Neuronal stem cell (in vitro differentiated cells): ENCODE data around the gene RANBP17.
A peak's percentile ranks its signal among the peaks of the same experiment; 100 is the strongest.

Experiments
- DNase-seq: peaks from one replicate; pipeline ENCODE4 v3.0.0-alpha.2; 2013; ENCODE audit warnings: low spot score
- H2AFZ ChIP-seq: one replicate; pipeline ENCODE4 v1.6.1; 2013; ENCODE audit warnings: mild to moderate bottlenecking, low read length, inconsistent platforms
- H2AK5ac ChIP-seq: 2 replicates; pipeline ENCODE4 v1.6.1; 2013; ENCODE audit warnings: low read depth, mild to moderate bottlenecking, inconsistent platforms, low read length, moderate library complexity, mixed read lengths
- H2BK120ac ChIP-seq: 2 replicates; pipeline ENCODE4 v1.6.1; 2013; ENCODE audit warnings: low read depth, mild to moderate bottlenecking, inconsistent platforms, low read length, moderate library complexity, mixed read lengths
- H2BK12ac ChIP-seq: one replicate; pipeline ENCODE4 v1.6.1; 2013; ENCODE audit warnings: low read length, inconsistent platforms
- H2BK15ac ChIP-seq: 2 replicates; pipeline ENCODE4 v1.6.1; 2013; ENCODE audit warnings: mild to moderate bottlenecking, low read length, inconsistent platforms, mixed read lengths
- H2BK5ac ChIP-seq: one replicate; pipeline ENCODE4 v1.6.1; 2013; ENCODE audit warnings: inconsistent platforms, mild to moderate bottlenecking, low read length, moderate library complexity
- H3K14ac ChIP-seq: one replicate; pipeline ENCODE4 v1.6.1; 2013; ENCODE audit warnings: low read length, inconsistent platforms
- H3K18ac ChIP-seq: 2 replicates; pipeline ENCODE4 v1.6.1; 2013; ENCODE audit warnings: low read length, inconsistent platforms
- H3K23ac ChIP-seq: 2 replicates; pipeline ENCODE4 v1.6.1; 2013; ENCODE audit warnings: low read depth, mild to moderate bottlenecking, mixed read lengths, low read length, inconsistent platforms; ENCODE audit not compliant: poor library complexity
- H3K27ac ChIP-seq: replicated peaks from 3 replicates; pipeline ENCODE4 v1.5.1; 2013; ENCODE audit warnings: low read length, inconsistent platforms
- H3K27me3 ChIP-seq, 3 experiments: 2 replicates each; pipeline ENCODE4 v1.6.1; 2013; ENCODE audit warnings: low read length in 3 of 3, mild to moderate bottlenecking in 2 of 3, inconsistent platforms in 1 of 3, low read depth in 1 of 3, mixed read lengths in 1 of 3, moderate library complexity in 1 of 3; ENCODE audit not compliant: control insufficient read depth in 3 of 3, insufficient read depth in 3 of 3
- H3K36me3 ChIP-seq, 2 donors: replicated peaks in 1 of 2; 2 replicates each; pipeline ENCODE4 v1.6.1; 2013; ENCODE audit warnings: low read length in 2 of 2; ENCODE audit not compliant: control insufficient read depth in 2 of 2, insufficient read depth in 2 of 2
- H3K4ac ChIP-seq: 2 replicates; pipeline ENCODE4 v1.6.1; 2013; ENCODE audit warnings: inconsistent platforms, mild to moderate bottlenecking, low read length, moderate library complexity
- H3K4me1 ChIP-seq, 2 donors: 1 replicate in 1 of 2; 2 replicates in 1 of 2; pipeline ENCODE4 v1.6.1; 2013; ENCODE audit warnings: low read length in 2 of 2, low read depth in 1 of 2; ENCODE audit not compliant: control insufficient read depth in 2 of 2, insufficient read depth in 1 of 2
- H3K4me2 ChIP-seq: one replicate; pipeline ENCODE4 v1.6.1; 2013; ENCODE audit warnings: mild to moderate bottlenecking, low read length, inconsistent platforms; ENCODE audit not compliant: insufficient read depth, poor library complexity, severe bottlenecking
- H3K4me3 ChIP-seq, 2 donors: 2 replicates each; pipeline ENCODE4 v1.5.1; 2013; ENCODE audit warnings: low read length in 2 of 2, mild to moderate bottlenecking in 2 of 2, inconsistent platforms in 1 of 2, moderate library complexity in 1 of 2
- H3K79me1 ChIP-seq: one replicate; pipeline ENCODE4 v1.6.1; 2013; ENCODE audit warnings: low read depth, mild to moderate bottlenecking, inconsistent platforms, low read length, moderate library complexity
- H3K9ac ChIP-seq: one replicate; pipeline ENCODE4 v1.6.1; 2013; ENCODE audit warnings: mild to moderate bottlenecking, low read depth, low read length, inconsistent platforms; ENCODE audit not compliant: poor library complexity
- H3K9me3 ChIP-seq, 2 donors: replicated peaks in 1 of 2; 2 replicates each; pipeline versions ENCODE3 to v1.6.1; 2013; ENCODE audit warnings: low read length in 2 of 2, mild to moderate bottlenecking in 2 of 2, inconsistent platforms in 1 of 2, low read depth in 1 of 2, mixed read lengths in 1 of 2, moderate library complexity in 1 of 2; ENCODE audit not compliant: control insufficient read depth in 2 of 2, insufficient read depth in 1 of 2
- H4K8ac ChIP-seq: one replicate; pipeline ENCODE4 v1.6.1; 2013; ENCODE audit warnings: low read depth, mild to moderate bottlenecking, inconsistent platforms, low read length, moderate library complexity
- H4K91ac ChIP-seq: one replicate; pipeline ENCODE4 v1.6.1; 2013; ENCODE audit warnings: low read length, low read depth, mild to moderate bottlenecking, inconsistent platforms; ENCODE audit not compliant: poor library complexity
- WGBS, 2 donors: extraction: QIAGEN DNeasy Blood & Tissue Kit; methylation state at CpG; one replicate each; pipeline ENCODE4 v1.1.7; 2013; ENCODE audit warnings: missing lambda C conversion rate in 2 of 2, mixed read lengths in 1 of 2; ENCODE audit not compliant: insufficient read length in 2 of 2, insufficient replicate concordance in 1 of 2; ENCODE audit errors: extremely low coverage in 2 of 2; 5-methylcytosine and 5-hydroxymethylcytosine counted together

Gene RANBP17

DNA sequence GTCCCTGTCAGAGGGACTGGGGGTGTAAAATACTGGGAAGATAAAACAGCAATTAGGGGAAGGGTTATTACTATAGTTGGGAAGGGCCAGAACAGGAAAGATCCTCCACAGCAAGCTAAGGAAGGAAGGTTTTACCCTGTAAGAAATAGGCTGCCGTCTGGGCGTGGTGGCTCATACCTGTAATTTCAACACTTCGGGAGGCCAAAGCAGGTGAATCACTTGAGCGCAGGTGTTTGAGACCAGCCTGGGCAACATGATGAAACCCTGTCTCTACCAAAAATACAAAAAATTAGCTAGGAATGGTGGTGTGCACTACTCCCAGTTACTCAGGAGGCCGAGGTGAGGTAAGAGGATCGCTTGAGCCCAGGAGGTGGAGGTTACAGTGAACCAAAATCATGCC is 282.1 kb downstream of the RANBP17 start:
- H3K4me1 ChIP-seq: peaks cover 0 to 3% of the 10 kb centered on the region in 2 donors
- no peak overlapping the region for H3K4me3 ChIP-seq
- no peak overlapping the region for H2BK5ac ChIP-seq
- no peaks in the 10 kb centered on the region for H3K9me3 ChIP-seq
- no peak for DNase-seq
- no peak overlapping the region for H3K9ac ChIP-seq
- H3K14ac ChIP-seq: no peak overlapping the region
- no peak overlapping the region for H2BK12ac ChIP-seq
- no peak overlapping the region for H2BK15ac ChIP-seq
- H2AFZ ChIP-seq: no peak overlapping the region
- no CpG with 5 or more reads among the region's 6 CpGs for WGBS, 2 donors
- H2AK5ac ChIP-seq: no peak overlapping the region
- H4K8ac ChIP-seq: no peak overlapping the region
- no peaks in the 10 kb centered on the region for H3K27me3 ChIP-seq
- H3K36me3 ChIP-seq: no peaks in the 10 kb centered on the region
- H3K23ac ChIP-seq: no peak overlapping the region
- no peak overlapping the region for H3K4ac ChIP-seq
- no peaks in the 10 kb centered on the region for H3K79me1 ChIP-seq
- H3K4me2 ChIP-seq: no peak overlapping the region
- H4K91ac ChIP-seq: no peak overlapping the region
- H3K27ac ChIP-seq: no peak overlapping the region
- H2BK120ac ChIP-seq: no peak overlapping the region
- no peak overlapping the region for H3K18ac ChIP-seq

DNA sequence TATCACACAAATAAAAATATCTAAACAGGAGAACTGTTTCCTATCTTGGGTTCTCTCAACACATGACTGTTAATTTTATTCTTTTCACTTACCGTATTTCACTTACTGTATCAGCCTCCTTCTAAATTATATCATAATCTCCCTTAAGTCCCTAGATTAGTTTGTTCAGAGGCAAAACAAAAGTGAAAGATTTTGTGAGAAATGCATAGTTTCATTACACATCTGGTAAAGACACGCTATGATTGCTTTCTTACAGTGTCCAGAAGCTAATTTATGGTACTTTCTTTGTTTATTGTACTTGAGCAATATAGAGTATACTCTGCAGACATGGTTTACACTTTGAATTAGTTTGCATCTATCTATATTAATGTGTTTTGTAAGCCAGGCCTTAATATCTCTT is 287.5 kb downstream of the RANBP17 start:
- peaks cover 7 to 10% of the 10 kb centered on the region in 2 donors for H3K4me1 ChIP-seq
- H2BK12ac ChIP-seq: no peak overlapping the region
- H4K8ac ChIP-seq: no peak overlapping the region
- H3K4me2 ChIP-seq: no peak overlapping the region
- H3K9me3 ChIP-seq: no peaks in the 10 kb centered on the region
- no peak overlapping the region for H3K14ac ChIP-seq
- H2AK5ac ChIP-seq: no peak overlapping the region
- H3K27ac ChIP-seq: no peak overlapping the region
- no peaks in the 10 kb centered on the region for H3K79me1 ChIP-seq
- H3K36me3 ChIP-seq: no peaks in the 10 kb centered on the region
- H3K27me3 ChIP-seq: no peaks in the 10 kb centered on the region
- no peak overlapping the region for H2AFZ ChIP-seq
- H3K4ac ChIP-seq: no peak overlapping the region
- no peak overlapping the region for H3K23ac ChIP-seq
- 100% methylated on average over 1 of the region's 2 CpGs for WGBS, 2 donors
- no peak overlapping the region for H2BK120ac ChIP-seq
- H3K9ac ChIP-seq: no peak overlapping the region
- no peak for DNase-seq
- no peak overlapping the region for H2BK5ac ChIP-seq
- no peak overlapping the region for H3K4me3 ChIP-seq
- H2BK15ac ChIP-seq: no peak overlapping the region
- no peak overlapping the region for H4K91ac ChIP-seq
- H3K18ac ChIP-seq: no peak overlapping the region

DNA sequence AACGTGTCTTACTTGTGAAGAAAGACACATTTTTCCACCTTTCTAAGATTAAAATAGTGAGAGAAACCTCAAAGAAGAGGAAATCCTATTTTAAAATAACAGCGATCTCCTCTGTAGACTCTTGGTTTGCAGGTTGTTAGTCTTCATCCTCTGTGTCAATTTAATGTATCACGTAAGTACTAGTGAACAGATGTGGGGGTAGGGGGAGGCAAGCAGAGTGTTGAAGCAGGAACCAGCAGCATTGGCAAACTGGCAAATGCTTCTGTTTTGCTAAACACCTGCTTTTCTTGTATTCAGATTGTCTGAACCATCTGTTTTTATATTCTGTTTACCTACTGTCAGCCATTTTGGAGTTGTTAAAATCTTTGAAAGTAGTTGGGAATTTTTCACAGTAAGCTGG is 288.0 kb downstream of the RANBP17 start:
- Histone ChIP-seq H2BK12ac (no peak overlapping the region), H4K8ac (no peak overlapping the region), H2BK120ac (no peak overlapping the region), H3K23ac (no peak overlapping the region), H3K4me2 (no peak overlapping the region), H3K27ac (peak overlapping the region; percentile 59), H3K27me3 (no peaks in the 10 kb centered on the region), H2BK15ac (no peak overlapping the region), H3K9me3 (no peaks in the 10 kb centered on the region), H3K9ac (no peak overlapping the region), H3K4me3 (no peak overlapping the region), H3K18ac (no peak overlapping the region), H4K91ac (no peak overlapping the region), H2BK5ac (no peak overlapping the region), H3K4me1 (peaks cover 7 to 10% of the 10 kb centered on the region in 2 donors), H3K4ac (no peak overlapping the region), H3K14ac (no peak overlapping the region), H3K79me1 (no peaks in the 10 kb centered on the region), H2AK5ac (no peak overlapping the region), H3K36me3 (no peaks in the 10 kb centered on the region), H2AFZ (no peak overlapping the region)
- no CpG with 5 or more reads among the region's 3 CpGs for WGBS, 2 donors
- no peak for DNase-seq

DNA sequence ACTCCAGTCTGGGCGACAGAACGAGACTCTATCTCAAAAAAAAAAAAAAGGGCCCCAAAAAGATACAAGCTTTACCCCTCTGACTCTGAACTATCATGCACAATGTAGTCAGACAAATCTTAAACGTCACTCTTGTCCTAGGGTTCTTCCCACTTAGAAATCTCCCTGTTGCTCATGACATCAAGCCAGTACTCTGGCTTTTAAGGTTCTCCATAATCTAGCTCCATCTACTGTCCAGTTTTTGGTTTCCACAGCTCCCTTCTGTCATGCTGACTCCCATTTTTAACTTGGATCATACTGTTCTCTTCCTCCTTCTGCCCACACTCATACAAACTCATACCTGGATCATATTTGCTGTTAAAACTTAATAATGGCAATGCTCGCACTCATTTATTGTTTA is 290.6 kb downstream of the RANBP17 start:
- Histone ChIP-seq H3K9ac (no peak overlapping the region), H3K27me3 (no peaks in the 10 kb centered on the region), H3K23ac (no peak overlapping the region), H3K4me3 (no peak overlapping the region), H3K9me3 (no peaks in the 10 kb centered on the region), H2AK5ac (no peak overlapping the region), H3K27ac (no peak overlapping the region), H3K14ac (no peak overlapping the region), H3K4me2 (no peak overlapping the region), H3K36me3 (no peaks in the 10 kb centered on the region), H2BK120ac (no peak overlapping the region), H2AFZ (no peak overlapping the region), H4K8ac (no peak overlapping the region), H4K91ac (no peak overlapping the region), H3K4me1 (peaks cover 7 to 10% of the 10 kb centered on the region in 2 donors), H3K79me1 (no peaks in the 10 kb centered on the region), H3K4ac (no peak overlapping the region), H2BK12ac (no peak overlapping the region), H2BK5ac (no peak overlapping the region), H3K18ac (no peak overlapping the region), H2BK15ac (no peak overlapping the region)
- WGBS, 2 donors: no CpG with 5 or more reads among the region's 4 CpGs
- DNase-seq: no peak
